Psoas muscle (tissue), 8 donors: Measurements from ENCODE around the gene CA12. TPM values are rescaled to one million over a fixed set of nuclear protein-coding genes. Genes with fewer than 3 reads are reported as not detected.

Source experiments
- ATAC-seq, 4 donors: fragments of 200-7000 bp; cut with Tn5 transposase; one replicate each; pipeline ENCODE4 v1.9.1; 2020; ENCODE audit warnings: moderate library complexity in 3 of 4, mild to moderate bottlenecking in 2 of 4
- DNase-seq, 2 donors: peaks; one replicate each; pipeline ENCODE4 v3.0.0-alpha.2; 2020
- H3K27ac ChIP-seq: fragments of 200-600 bp; one replicate; pipeline ENCODE4 v1.8.0; 2022
- H3K27me3 ChIP-seq, 3 donors: fragments of 200-600 bp in 1 of 3; one replicate each; pipeline versions ENCODE4 v1.6.1 to v1.8.0; 2013 to 2022; ENCODE audit warnings: low read length in 2 of 3, mild to moderate bottlenecking in 2 of 3, moderate library complexity in 1 of 3; ENCODE audit not compliant: insufficient read depth in 3 of 3
- H3K36me3 ChIP-seq, 2 donors: fragments of 200-600 bp in 1 of 2; one replicate each; pipeline versions ENCODE4 v1.6.1 to v1.8.0; 2013 to 2022; ENCODE audit warnings: low read depth in 1 of 2, mild to moderate bottlenecking in 1 of 2, moderate library complexity in 1 of 2; ENCODE audit not compliant: insufficient read depth in 1 of 2
- H3K4me1 ChIP-seq: fragments of 200-600 bp; one replicate; pipeline ENCODE4 v1.8.0; 2022
- H3K4me3 ChIP-seq: fragments of 200-600 bp; one replicate; pipeline ENCODE4 v1.8.0; 2022; ENCODE audit warnings: mild to moderate bottlenecking
- H3K9me3 ChIP-seq: fragments of 200-600 bp; one replicate; pipeline ENCODE4 v1.8.0; 2022
- CTCF ChIP-seq: fragments of 200-600 bp; IDR thresholded peaks from one replicate; pipeline ENCODE4 v1.8.0; 2022; ENCODE audit warnings: antibody characterized with exemption
- WGBS, 3 donors: extraction: QIAGEN DNeasy Blood & Tissue Kit; methylation state at CpG; one replicate each; pipeline versions ENCODE4 v1.1.6 to v1.1.7; 2013; 5-methylcytosine and 5-hydroxymethylcytosine counted together
- intact Hi-C, 2 donors: fragments of 100-400 bp; cut with DNase I; formaldehyde crosslinking; loops; one replicate each; pipeline versions ENCODE4 v1.11.0 to v1.14.2; 2022
- polyA plus RNA-seq, 3 donors: library from polyadenylated mRNA; stranded (reverse); fragments of 200-250 nt; gene quantifications; one replicate each; pipeline ENCODE4 v1.2.3, GENCODE V29; 2013
- total RNA-seq, 4 donors: library from RNA; stranded (reverse); fragmentation: NEBNext Ultra II Directional in 2 of 4; extraction: Animal tissue kit (Norgen Biotek cat#: 25700) in 2 of 4; gene quantifications; one replicate each; pipeline versions ENCODE4 v1.2.1 to v1.2.4, GENCODE V29; 2021 to 2023
- donor health status: healthy with polysubstance abuse.
- donor health status: DM: no; HTN: no; CAD: no; lungs with moderate emphysema.
- donor health status: Bipolar disorder and iron deficiency.
- donor health status: healthy.
- donor health status: DM: yes; HTN: yes; CAD: no.
- donor health status: DM: no; HTN: no; CAD: no.
- donor health status: DM: no; HTN: no; CAD: no.
- donor health status: DM: yes; HTN: yes; CAD: no.

Gene CA12
- total and polyA plus RNA-seq, 7 donors = 0.01 to 0.25 (median 0.16) TPM

- Histone ChIP-seq H3K27me3 (no peaks in the 10 kb centered on the region), H3K36me3 (no peaks in the 10 kb centered on the region), H3K4me3 (no peak overlapping the region), H3K4me1 (no peaks in the 10 kb centered on the region), H3K9me3 (no peaks in the 10 kb centered on the region), H3K27ac (no peak overlapping the region)
- no peak for DNase-seq
- 82 to 88% (median 86%) methylated on average over 3 of the region's 3 CpGs for WGBS, 3 donors
- intact Hi-C loops = no loop called here
- no peak for TF ChIP-seq CTCF
- ATAC-seq = no peak
These were observed 40.8 kb downstream of the CA12 start for GRCh38 chr15:63340878-63341277.

GRCh38 chr15:63340353-63340752 is 41.3 kb downstream of the CA12 start:
- Histone ChIP-seq H3K36me3 (no peaks in the 10 kb centered on the region), H3K9me3 (no peaks in the 10 kb centered on the region), H3K4me1 (no peaks in the 10 kb centered on the region), H3K4me3 (no peak overlapping the region), H3K27me3 (no peaks in the 10 kb centered on the region), H3K27ac (no peak overlapping the region)
- DNase-seq = no peak
- WGBS, 3 donors = 70 to 88% (median 73%) methylated on average over 8 of the region's 8 CpGs
- intact Hi-C loops = no loop called here
- no peak for TF ChIP-seq CTCF
- no peak for ATAC-seq

- Histone ChIP-seq H3K36me3 (no peaks in the 10 kb centered on the region), H3K9me3 (no peaks in the 10 kb centered on the region), H3K4me1 (no peaks in the 10 kb centered on the region), H3K4me3 (no peak overlapping the region), H3K27ac (no peak overlapping the region), H3K27me3 (no peaks in the 10 kb centered on the region)
- TF ChIP-seq CTCF = no peak
- WGBS, 3 donors = 41 to 54% (median 49%) methylated on average over 1 of the region's 1 CpG
- ATAC-seq (no peak), DNase-seq (no peak)
- intact Hi-C loops = no loop called here
These were observed 41.8 kb downstream of the CA12 start for GRCh38 chr15:63339836-63340235.

GRCh38 chr15:63339006-63339766 is 42.5 kb downstream of the CA12 start:
- H3K4me1 ChIP-seq = no peaks in the 10 kb centered on the region
- no peak for TF ChIP-seq CTCF
- no peak overlapping the region for H3K4me3 ChIP-seq
- no peak for DNase-seq
- no peaks in the 10 kb centered on the region for H3K27me3 ChIP-seq
- no peak overlapping the region for H3K27ac ChIP-seq
- 85 to 90% (median 85%) methylated on average over 10 of the region's 10 CpGs for WGBS, 3 donors
- H3K9me3 ChIP-seq = no peaks in the 10 kb centered on the region
- ATAC-seq = no peak
- intact Hi-C loops = no loop called here
- H3K36me3 ChIP-seq = no peaks in the 10 kb centered on the region

GRCh38 chr15:63338170-63338569 is 43.5 kb downstream of the CA12 start:
- Histone ChIP-seq H3K27ac (no peak overlapping the region), H3K4me1 (no peaks in the 10 kb centered on the region), H3K4me3 (no peak overlapping the region), H3K36me3 (no peaks in the 10 kb centered on the region), H3K9me3 (no peaks in the 10 kb centered on the region), H3K27me3 (no peaks in the 10 kb centered on the region)
- no peak for TF ChIP-seq CTCF
- intact Hi-C loops = no loop called here
- ATAC-seq (no peak), DNase-seq (no peak)
